ENCODE data around the gene SV2B.

Gene SV2B

DNA sequence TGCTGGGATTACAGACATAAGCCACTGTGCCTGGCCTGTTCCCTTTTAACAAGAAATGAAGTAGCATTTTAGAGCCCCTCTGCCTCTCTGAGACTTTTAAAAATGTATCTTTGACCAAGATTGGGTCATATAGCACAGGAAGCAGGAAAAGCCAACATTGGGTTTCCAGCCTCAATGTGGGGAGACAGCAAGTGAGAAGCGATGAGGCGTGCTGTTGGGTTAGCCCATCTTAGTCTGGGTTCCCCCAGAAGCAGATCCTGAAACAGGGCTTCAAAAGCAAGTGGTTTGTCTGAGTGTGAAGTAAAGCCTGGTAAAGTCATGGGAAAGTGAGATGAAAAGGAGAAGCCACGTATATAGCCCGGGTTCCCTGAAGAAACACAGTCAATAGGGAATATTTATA lies 48.2 kb downstream of the SV2B start (continued):
- TF ChIP-seq ZNF19 (tag by site-specific recombination; IDR thresholded peaks at IDR 0.05; ENCODE audit: low read depth) (no peak), ZNF140 (tag by site-specific recombination; IDR thresholded peaks at IDR 0.05) (no peak), ZNF623 (tag by site-specific recombination; IDR thresholded peaks at IDR 0.05) (no peak), ZNF211 (tag by site-specific recombination; IDR thresholded peaks at IDR 0.05; ENCODE audit: low read depth) (no peak), ZNF521 (tag by site-specific recombination; IDR thresholded peaks at IDR 0.05) (no peak), ZSCAN16 (tag by site-specific recombination; IDR thresholded peaks at IDR 0.05) (no peak), BCL11A (tag by site-specific recombination; IDR thresholded peaks at IDR 0.05; ENCODE audit: low read depth) (no peak), OSR2 (tag by site-specific recombination; IDR thresholded peaks at IDR 0.05) (no peak)
- TF ChIP-seq, protein P1, sequence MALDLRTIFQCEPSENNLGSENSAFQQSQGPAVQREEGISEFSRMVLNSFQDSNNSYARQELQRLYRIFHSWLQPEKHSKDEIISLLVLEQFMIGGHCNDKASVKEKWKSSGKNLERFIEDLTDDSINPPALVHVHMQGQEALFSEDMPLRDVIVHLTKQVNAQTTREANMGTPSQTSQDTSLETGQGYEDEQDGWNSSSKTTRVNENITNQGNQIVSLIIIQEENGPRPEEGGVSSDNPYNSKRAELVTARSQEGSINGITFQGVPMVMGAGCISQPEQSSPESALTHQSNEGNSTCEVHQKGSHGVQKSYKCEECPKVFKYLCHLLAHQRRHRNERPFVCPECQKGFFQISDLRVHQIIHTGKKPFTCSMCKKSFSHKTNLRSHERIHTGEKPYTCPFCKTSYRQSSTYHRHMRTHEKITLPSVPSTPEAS (tag by site-specific recombination; IDR thresholded peaks at IDR 0.05), result no peak
- TF ChIP-seq, protein P2, sequence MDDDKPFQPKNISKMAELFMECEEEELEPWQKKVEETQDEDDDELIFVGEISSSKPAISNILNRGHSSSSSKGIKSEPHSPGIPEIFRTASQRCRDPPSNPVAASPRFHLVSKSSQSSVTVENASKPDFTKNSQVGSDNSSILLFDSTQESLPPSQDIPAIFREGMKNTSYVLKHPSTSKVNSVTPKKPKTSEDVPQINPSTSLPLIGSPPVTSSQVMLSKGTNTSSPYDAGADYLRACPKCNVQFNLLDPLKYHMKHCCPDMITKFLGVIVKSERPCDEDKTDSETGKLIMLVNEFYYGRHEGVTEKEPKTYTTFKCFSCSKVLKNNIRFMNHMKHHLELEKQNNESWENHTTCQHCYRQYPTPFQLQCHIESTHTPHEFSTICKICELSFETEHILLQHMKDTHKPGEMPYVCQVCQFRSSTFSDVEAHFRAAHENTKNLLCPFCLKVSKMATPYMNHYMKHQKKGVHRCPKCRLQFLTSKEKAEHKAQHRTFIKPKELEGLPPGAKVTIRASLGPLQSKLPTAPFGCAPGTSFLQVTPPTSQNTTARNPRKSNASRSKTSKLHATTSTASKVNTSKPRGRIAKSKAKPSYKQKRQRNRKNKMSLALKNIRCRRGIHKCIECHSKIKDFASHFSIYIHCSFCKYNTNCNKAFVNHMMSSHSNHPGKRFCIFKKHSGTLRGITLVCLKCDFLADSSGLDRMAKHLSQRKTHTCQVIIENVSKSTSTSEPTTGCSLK (tag by site-specific recombination; IDR thresholded peaks at IDR 0.05), result no peak
- TF ChIP-seq, protein P3, sequence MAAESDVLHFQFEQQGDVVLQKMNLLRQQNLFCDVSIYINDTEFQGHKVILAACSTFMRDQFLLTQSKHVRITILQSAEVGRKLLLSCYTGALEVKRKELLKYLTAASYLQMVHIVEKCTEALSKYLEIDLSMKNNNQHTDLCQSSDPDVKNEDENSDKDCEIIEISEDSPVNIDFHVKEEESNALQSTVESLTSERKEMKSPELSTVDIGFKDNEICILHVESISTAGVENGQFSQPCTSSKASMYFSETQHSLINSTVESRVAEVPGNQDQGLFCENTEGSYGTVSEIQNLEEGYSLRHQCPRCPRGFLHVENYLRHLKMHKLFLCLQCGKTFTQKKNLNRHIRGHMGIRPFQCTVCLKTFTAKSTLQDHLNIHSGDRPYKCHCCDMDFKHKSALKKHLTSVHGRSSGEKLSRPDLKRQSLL (tag by site-specific recombination; IDR thresholded peaks at IDR 0.05), result no peak
- TF ChIP-seq, protein P4, sequence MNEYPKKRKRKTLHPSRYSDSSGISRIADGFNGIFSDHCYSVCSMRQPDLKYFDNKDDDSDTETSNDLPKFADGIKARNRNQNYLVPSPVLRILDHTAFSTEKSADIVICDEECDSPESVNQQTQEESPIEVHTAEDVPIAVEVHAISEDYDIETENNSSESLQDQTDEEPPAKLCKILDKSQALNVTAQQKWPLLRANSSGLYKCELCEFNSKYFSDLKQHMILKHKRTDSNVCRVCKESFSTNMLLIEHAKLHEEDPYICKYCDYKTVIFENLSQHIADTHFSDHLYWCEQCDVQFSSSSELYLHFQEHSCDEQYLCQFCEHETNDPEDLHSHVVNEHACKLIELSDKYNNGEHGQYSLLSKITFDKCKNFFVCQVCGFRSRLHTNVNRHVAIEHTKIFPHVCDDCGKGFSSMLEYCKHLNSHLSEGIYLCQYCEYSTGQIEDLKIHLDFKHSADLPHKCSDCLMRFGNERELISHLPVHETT (tag by site-specific recombination; IDR thresholded peaks at IDR 0.05), result no peak

DNA sequence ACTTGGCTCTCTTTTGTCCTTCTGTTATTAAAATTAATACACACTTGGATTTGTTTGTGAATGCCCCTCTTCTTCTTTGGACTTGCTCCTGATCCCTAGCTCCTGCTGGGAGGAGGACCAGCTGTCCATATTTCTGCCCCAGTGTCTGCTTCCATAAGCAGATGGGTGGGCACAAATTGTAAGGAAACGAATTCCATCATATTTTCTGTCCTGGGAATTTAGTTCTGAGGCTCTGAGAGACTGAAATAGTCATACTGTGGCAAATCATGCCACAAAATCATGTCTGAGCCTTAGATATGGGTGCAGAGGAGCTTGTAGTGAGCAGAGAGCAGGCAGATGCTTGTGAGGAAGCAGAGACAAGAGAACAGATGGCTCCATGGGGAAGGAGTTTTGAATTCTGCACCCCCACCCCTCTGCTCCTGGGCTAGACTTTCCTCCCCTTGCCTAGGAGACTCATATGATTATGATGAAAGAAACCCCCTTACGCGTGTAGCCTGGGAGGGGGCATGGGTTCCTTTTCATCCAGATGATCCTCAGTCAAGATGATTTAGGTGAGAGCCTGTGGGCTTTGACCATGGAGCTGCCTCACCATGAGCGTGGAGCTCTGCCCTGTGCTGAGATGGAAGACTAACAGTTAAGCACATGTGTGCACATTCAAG lies 50.6 kb downstream of the SV2B start:
- no peaks in the 10 kb centered on the region for H3K9me3 ChIP-seq (ENCODE audit: control insufficient read depth, insufficient read depth, low read depth, low read length)
- H3K4me1 ChIP-seq (ENCODE audit: control insufficient read depth, insufficient read depth, low read length), result no peaks in the 10 kb centered on the region
- CTCF ChIA-PET, result interaction anchor here (0.8 to 1.1 kb wide), 2 partner anchors 11 to 75 kb away, joined by 4 to 5 read pairs; no protein-coding TSS in a partner anchor
- H3K4me3 ChIP-seq (ENCODE audit: low read depth, low read length), result no peak overlapping the region
- H3K36me3 ChIP-seq (ENCODE audit: control insufficient read depth in 2 of 2, insufficient read depth in 1 of 2, low read length in 2 of 2), result no peaks in the 10 kb centered on the region
- TF ChIP-seq ZNF404 (tag by site-specific recombination; IDR thresholded peaks at IDR 0.05), result no peak
- TF ChIP-seq ZNF184 (tag by site-specific recombination; IDR thresholded peaks at IDR 0.05), result no peak
- TF ChIP-seq ZNF785 (tag by site-specific recombination; IDR thresholded peaks at IDR 0.05), result no peak
- TF ChIP-seq KLF16 (tag by site-specific recombination; IDR thresholded peaks at IDR 0.05), result no peak
- TF ChIP-seq, protein P5, sequence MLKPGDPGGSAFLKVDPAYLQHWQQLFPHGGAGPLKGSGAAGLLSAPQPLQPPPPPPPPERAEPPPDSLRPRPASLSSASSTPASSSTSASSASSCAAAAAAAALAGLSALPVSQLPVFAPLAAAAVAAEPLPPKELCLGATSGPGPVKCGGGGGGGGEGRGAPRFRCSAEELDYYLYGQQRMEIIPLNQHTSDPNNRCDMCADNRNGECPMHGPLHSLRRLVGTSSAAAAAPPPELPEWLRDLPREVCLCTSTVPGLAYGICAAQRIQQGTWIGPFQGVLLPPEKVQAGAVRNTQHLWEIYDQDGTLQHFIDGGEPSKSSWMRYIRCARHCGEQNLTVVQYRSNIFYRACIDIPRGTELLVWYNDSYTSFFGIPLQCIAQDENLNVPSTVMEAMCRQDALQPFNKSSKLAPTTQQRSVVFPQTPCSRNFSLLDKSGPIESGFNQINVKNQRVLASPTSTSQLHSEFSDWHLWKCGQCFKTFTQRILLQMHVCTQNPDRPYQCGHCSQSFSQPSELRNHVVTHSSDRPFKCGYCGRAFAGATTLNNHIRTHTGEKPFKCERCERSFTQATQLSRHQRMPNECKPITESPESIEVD (tag by site-specific recombination; IDR thresholded peaks at IDR 0.05), result no peak
- TF ChIP-seq, protein P1 (tag by site-specific recombination; IDR thresholded peaks at IDR 0.05), result no peak
- TF ChIP-seq, protein P6, sequence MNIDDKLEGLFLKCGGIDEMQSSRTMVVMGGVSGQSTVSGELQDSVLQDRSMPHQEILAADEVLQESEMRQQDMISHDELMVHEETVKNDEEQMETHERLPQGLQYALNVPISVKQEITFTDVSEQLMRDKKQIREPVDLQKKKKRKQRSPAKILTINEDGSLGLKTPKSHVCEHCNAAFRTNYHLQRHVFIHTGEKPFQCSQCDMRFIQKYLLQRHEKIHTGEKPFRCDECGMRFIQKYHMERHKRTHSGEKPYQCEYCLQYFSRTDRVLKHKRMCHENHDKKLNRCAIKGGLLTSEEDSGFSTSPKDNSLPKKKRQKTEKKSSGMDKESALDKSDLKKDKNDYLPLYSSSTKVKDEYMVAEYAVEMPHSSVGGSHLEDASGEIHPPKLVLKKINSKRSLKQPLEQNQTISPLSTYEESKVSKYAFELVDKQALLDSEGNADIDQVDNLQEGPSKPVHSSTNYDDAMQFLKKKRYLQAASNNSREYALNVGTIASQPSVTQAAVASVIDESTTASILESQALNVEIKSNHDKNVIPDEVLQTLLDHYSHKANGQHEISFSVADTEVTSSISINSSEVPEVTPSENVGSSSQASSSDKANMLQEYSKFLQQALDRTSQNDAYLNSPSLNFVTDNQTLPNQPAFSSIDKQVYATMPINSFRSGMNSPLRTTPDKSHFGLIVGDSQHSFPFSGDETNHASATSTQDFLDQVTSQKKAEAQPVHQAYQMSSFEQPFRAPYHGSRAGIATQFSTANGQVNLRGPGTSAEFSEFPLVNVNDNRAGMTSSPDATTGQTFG (tag by site-specific recombination; IDR thresholded peaks at IDR 0.05; ENCODE audit: borderline replicate concordance), result no peak
- TF ChIP-seq ZNF561 (tag by site-specific recombination; IDR thresholded peaks at IDR 0.05; ENCODE audit: borderline replicate concordance), result no peak
- no peak for TF ChIP-seq ZNF600 (tag by site-specific recombination; IDR thresholded peaks at IDR 0.05)
- no peak for TF ChIP-seq ZNF292 (tag by site-specific recombination; IDR thresholded peaks at IDR 0.05; ENCODE audit: borderline replicate concordance, low read depth)
- no peak for TF ChIP-seq ZBTB7A (tag by site-specific recombination; IDR thresholded peaks at IDR 0.05; ENCODE audit: low read depth)
- no peak for TF ChIP-seq RBAK (tag by site-specific recombination; IDR thresholded peaks at IDR 0.05)
- no peak overlapping the region for H3K27ac ChIP-seq (ENCODE audit: extremely low read depth, low read depth, low read length)
- POLR2A ChIA-PET, result no interaction called here
